EH (cell line): ENCODE data around the gene MTHFD1L.
"Not testable (repeated sequence)": the region's sequence is repeated elsewhere in the genome, so short reads cannot be mapped to it uniquely, and the experiment has no call there.

Source experiments
- DNase-seq: peaks from one replicate; pipeline ENCODE4 v3.0.0-alpha.2; 2015; ENCODE audit warnings: low read depth

MTHFD1L gene

GRCh38 chr6:150865406-150866146, at the start of gene MTHFD1L:
Gene MTHFD1L (plus strand): TSS chr6:150865702. CDS start chr6:150865823, 121 bp downstream.
- DNase-seq = peak; percentile 91

- not testable (repeated sequence) for DNase-seq
Observed at GRCh38 chr6:150816554-150816953, 48.9 kb upstream of the MTHFD1L start.

- no peak for DNase-seq
Observed at GRCh38 chr6:150822932-150823331, 42.6 kb upstream of the MTHFD1L start.

GRCh38 chr6:150826788-150827187, 38.7 kb upstream of the MTHFD1L start:
- DNase-seq = no peak

- not testable (repeated sequence) for DNase-seq
Observed at GRCh38 chr6:150828107-150828506, 37.4 kb upstream of the MTHFD1L start.

- DNase-seq = peak; percentile 74
Observed at GRCh38 chr6:150830439-150831165, 34.9 kb upstream of the MTHFD1L start.

DNA sequence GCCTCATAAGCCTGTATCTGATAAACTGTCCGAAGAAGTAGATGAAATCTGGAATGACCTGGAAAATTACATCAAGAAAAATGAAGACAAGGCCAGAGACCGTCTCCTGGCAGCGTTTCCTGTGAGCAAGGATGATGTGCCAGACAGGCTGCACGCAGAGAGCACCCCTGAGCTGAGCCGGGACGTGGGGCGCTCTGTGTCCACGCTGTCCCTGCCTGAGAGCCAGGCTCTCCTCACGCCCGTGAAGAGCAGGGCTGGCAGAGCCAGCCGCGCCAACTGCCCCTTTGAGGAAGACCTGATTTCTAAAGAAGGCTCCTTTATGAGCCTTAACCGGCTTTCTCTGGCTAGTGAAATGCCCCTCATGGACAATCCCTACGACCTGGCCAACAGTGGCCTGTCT, 33.9 kb upstream of the MTHFD1L start:
- DNase-seq = no peak

DNA sequence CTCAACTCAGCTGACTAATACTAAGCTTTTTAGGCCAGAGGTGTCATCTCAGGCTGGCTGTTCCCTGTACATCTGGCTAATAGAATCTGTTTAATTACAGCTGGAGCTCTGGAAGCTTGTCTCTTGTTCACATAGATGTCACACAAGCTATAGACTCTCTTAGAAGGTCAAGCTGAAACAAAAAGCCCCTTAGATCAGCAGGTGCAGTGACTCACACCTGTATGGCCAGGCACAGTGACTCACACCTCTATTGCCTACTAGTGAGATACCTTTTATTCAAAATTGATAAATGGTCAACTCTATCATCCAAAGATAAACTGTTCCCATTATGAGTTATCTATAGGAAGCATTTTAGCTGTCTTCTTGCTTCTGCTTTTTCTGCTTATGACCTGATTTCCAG, 29.9 kb upstream of the MTHFD1L start:
- no peak for DNase-seq

GRCh38 chr6:150840185-150840584, 25.3 kb upstream of the MTHFD1L start:
- no peak for DNase-seq

- no peak for DNase-seq
Observed at GRCh38 chr6:150841189-150841588, 24.3 kb upstream of the MTHFD1L start.

GRCh38 chr6:150841697-150842096, 23.8 kb upstream of the MTHFD1L start:
- DNase-seq = no peak

GRCh38 chr6:150844371-150844770, 21.1 kb upstream of the MTHFD1L start:
- no peak for DNase-seq

DNA sequence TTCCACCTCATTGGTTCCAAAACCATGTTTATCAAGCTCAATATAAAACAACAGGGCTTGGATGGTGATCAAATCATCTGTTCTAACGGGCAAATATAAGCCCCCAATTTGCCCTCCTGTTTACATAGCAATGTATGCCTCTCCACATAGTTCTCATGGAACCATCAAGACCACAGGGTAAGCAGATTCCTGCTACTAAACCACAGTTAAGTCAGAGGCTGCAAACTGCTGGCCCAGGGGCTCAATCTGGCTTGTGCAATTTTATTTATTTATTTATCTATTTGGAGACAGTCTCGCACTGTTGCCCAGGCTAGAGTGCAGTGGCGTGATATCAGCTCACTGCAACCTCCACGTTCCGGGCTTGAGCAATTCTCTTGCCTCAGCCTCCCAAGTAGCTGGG, 18.9 kb upstream of the MTHFD1L start:
- DNase-seq = no peak

DNA sequence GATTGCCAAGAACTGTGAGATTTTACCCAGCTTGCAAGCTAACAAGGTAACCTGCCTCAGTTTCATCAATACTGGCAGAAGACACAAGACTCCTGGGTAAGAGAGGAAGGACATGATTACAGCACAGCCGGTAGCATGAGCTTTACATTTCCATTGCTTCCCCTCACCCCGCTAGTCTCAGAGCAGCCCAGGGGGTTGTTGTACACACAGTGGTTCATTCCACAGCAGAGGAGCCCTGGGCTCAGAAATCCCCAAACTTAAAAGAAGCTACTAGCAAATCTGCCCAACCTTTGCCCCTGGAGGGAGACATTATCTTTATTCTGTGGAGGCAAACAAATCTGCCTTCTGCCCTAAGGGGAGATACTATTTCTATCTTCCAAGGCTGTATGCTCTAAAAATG, 17.1 kb upstream of the MTHFD1L start:
- DNase-seq = no peak

DNA sequence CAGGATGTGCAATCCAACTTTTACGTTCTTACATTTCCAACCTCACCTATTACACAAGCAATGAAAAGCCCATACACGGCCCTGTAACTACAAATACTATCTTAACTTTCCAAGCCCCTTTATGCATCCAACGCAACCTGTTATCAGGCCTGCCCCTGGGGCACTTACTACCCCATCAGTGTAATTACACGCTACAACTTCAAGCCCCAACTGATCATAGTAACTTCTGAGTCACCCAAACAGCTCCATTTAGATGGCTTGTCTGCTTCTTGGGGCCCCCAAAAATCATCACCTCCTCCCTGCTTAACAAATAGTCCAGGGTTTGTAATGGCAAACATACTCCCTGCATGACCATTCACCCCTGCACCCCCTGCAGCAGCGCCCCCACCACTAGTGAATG, 11.1 kb upstream of the MTHFD1L start:
- DNase-seq = not testable (repeated sequence)

GRCh38 chr6:150855171-150855570, 10.3 kb upstream of the MTHFD1L start:
- not testable (repeated sequence) for DNase-seq

- DNase-seq = peak; percentile 98
Observed at GRCh38 chr6:150857062-150857944, 8.2 kb upstream of the MTHFD1L start.

- no peak for DNase-seq
Observed at GRCh38 chr6:150857945-150858308, 7.6 kb upstream of the MTHFD1L start.

- peak; percentile 68 for DNase-seq
Observed at GRCh38 chr6:150861448-150862168, 3.9 kb upstream of the MTHFD1L start.

- DNase-seq = no peak
Observed at GRCh38 chr6:150863213-150863928, 2.1 kb upstream of the MTHFD1L start.

DNA sequence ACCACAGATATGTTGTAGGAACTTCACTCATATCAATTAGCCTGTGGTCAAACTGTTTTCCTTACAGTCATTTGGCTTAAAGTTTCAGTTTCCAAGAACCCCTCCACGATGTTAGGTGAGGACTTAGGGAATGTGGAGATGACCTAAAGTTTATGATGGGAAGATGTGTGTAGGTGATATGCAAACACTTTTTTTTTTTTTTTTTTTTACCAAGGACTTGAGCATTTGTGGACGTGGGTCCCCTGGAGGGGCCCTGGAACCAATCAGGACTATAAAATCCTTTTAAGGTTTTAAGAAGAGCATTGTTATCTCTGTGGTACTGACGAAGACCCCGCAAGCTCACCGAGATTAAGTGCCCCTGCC, 478 bp upstream of the MTHFD1L start:
- peak; percentile 22 for DNase-seq
